Measurements from ENCODE around the gene KLHL17. TPM values are rescaled to one million over a fixed set of nuclear protein-coding genes. Genes with fewer than 3 reads are reported as not detected.
"Not testable (repeated sequence)": the region's sequence is repeated elsewhere in the genome, so short reads cannot be mapped to it uniquely, and the experiment has no call there.

The KLHL17 gene
- polyA plus RNA-seq, 1 experiment, result 14.7 TPM

GRCh38 chr1:974687-975328 lies 14.4 kb downstream of the KLHL17 start:
- ChIA-PET CTCF (interaction anchor here (0.6 to 3.2 kb wide), 6 partner anchors 9 to 105 kb away, joined by 3 to 14 read pairs (median 6); partner anchors contain the start of gene PLEKHN1), POLR2A (no interaction called here)
- TF ChIP-seq CTCF (IDR thresholded peaks at IDR 0.05; ENCODE audit: insufficient read depth, low read depth, low read length), result no peak
- no peak for DNase-seq (ENCODE audit: low read depth)
- no peaks in the 10 kb centered on the region for H3K27me3 ChIP-seq (ENCODE audit: control insufficient read depth, insufficient read depth, low read length)
- no peak overlapping the region for H3K4me3 ChIP-seq (ENCODE audit: low read depth, low read length)
- H3K36me3 ChIP-seq (ENCODE audit: control insufficient read depth, insufficient read depth, low read length), result no peaks in the 10 kb centered on the region

- Histone ChIP-seq H3K36me3 (ENCODE audit: control insufficient read depth, insufficient read depth, low read length) (no peaks in the 10 kb centered on the region), H3K27me3 (ENCODE audit: control insufficient read depth, insufficient read depth, low read length) (no peaks in the 10 kb centered on the region), H3K4me3 (ENCODE audit: low read depth, low read length) (no peak overlapping the region)
- ChIA-PET POLR2A (no interaction called here), CTCF (interaction anchor here (0.5 to 3.2 kb wide), 15 partner anchors 9 to 332 kb away, joined by 3 to 14 read pairs (median 4); partner anchors contain the start of genes HES4 and PLEKHN1)
- no peak for DNase-seq (ENCODE audit: low read depth)
- TF ChIP-seq CTCF (IDR thresholded peaks at IDR 0.05; ENCODE audit: insufficient read depth, low read depth, low read length), result no peak
Observed at GRCh38 chr1:975365-975764, 15.0 kb downstream of the KLHL17 start.

DNA sequence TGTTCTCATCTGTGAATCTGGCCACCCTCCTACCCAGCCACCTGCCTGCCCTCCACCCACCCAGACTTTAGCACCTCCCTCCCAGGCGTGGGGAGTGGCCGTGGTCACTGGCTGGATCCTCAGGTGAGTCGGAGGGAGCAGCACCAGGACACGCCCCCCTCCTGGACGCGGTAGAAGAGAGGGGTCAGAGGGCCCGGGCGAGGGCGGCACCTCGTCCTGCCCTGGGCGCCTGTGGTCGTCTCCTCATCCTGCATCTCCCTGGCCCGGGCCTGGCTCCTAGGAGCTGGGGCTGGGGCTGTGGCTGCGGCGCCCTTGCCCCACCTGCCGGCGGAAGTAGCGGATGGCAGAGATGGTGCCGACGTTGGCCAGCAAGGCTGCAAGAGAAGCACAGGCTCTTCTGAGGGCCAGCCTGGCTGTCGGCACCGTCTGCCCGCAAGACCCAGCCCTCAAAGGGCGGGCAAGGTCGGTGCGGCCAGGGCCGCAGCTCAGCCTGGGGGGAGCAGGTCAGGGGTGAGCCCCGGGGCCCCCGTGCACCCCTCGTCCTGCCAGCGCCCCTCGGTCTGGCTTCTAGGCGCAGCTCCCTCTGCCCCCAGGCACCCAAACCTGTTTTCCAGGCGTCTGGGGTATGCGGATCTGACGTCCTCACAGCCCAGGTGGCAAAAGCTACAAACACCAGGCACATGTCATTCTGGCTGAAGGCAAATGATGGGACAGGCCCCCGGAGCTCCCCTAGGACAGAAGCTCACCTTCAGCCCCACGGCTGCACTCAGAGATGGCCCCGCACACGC lies 15.7 kb downstream of the KLHL17 start:
- Histone ChIP-seq H3K27me3 (ENCODE audit: control insufficient read depth, insufficient read depth, low read length) (no peaks in the 10 kb centered on the region), H3K4me3 (ENCODE audit: low read depth, low read length) (peak overlapping the region; percentile 42), H3K36me3 (ENCODE audit: control insufficient read depth, insufficient read depth, low read length) (no peaks in the 10 kb centered on the region)
- CTCF ChIA-PET, result interaction anchor here (0.5 to 3.2 kb wide), 17 partner anchors 8 to 331 kb away, joined by 3 to 14 read pairs (median 3); partner anchors contain the start of genes HES4 and PLEKHN1
- DNase-seq (ENCODE audit: low read depth), result no peak
- peak; percentile 80 for TF ChIP-seq CTCF (IDR thresholded peaks at IDR 0.05; ENCODE audit: insufficient read depth, low read depth, low read length)
- POLR2A ChIA-PET, result no interaction called here

DNA sequence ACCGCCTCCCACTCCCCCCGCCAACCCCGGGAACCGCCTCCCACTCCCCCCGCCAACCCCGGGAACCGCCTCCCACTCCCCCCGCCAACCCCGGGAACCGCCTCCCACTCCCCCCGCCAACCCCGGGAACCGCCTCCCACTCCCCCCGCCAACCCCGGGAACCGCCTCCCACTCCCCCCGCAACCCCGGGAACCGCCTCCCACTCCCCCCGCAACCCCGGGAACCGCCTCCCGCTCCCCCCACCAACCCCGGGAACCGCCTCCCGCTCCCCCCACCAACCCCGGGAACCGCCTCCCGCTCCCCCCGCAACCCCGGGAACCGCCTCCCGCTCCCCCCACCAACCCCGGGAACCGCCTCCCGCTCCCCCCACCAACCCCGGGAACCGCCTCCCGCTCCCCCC lies 16.4 kb downstream of the KLHL17 start:
- POLR2A ChIA-PET; H3K36me3 ChIP-seq (ENCODE audit: control insufficient read depth, insufficient read depth, low read length); DNase-seq (ENCODE audit: low read depth); H3K4me3 ChIP-seq (ENCODE audit: low read depth, low read length); H3K27me3 ChIP-seq (ENCODE audit: control insufficient read depth, insufficient read depth, low read length): not testable (repeated sequence)
- CTCF ChIA-PET, result interaction anchor here (0.6 to 3.2 kb wide), 12 partner anchors 8 to 107 kb away, joined by 3 to 14 read pairs (median 4); partner anchors contain the start of genes HES4 and PLEKHN1

DNA sequence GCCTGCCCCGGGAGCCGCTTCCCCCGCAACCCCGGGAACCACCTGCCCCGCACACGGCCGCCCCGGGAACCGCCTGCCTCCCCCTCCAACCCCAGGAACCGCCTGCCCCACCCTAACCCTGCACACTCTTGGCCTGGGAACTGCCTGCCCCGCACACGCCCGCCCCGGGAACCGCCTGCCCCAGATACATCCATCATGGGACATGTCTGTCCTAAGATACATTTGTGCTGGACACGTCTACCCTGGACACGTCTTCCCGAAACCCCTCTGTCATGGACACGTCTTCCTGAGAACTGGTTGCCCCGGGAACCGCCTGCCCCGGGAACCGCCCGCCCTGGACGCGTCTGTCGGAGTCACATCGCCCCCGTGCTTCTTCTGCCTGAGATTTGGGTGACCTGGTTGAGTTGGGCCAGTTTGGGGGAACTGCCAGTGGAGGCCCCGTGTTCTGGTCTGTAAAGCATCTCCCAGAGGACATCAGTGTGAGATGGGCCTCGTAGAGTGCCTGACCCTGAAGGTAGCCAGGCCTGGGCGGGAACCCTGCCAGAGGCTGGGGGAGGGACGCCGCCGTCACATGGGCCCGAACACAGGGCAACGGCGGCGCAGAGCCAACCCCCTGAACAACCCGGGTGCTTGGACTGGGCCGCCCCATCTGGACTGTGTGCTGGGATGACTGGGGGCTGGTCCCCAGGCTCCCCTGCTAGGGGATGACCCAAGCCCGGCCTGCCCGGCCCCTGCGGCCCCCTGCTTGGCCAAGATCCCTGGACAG lies 17.9 kb downstream of the KLHL17 start:
- Histone ChIP-seq H3K4me3 (ENCODE audit: low read depth, low read length) (no peak overlapping the region), H3K27me3 (ENCODE audit: control insufficient read depth, insufficient read depth, low read length) (no peaks in the 10 kb centered on the region), H3K36me3 (ENCODE audit: control insufficient read depth, insufficient read depth, low read length) (no peaks in the 10 kb centered on the region)
- ChIA-PET POLR2A (no interaction called here), CTCF (no interaction called here)
- DNase-seq (ENCODE audit: low read depth), result no peak
- no peak for TF ChIP-seq CTCF (IDR thresholded peaks at IDR 0.05; ENCODE audit: insufficient read depth, low read depth, low read length)
